PC-3 (cell line): ENCODE results near the gene OR4Q2. TPM values are rescaled to one million over a fixed set of nuclear protein-coding genes. Genes with fewer than 3 reads are reported as not detected.
"Not testable (repeated sequence)": the region's sequence is repeated elsewhere in the genome, so short reads cannot be mapped to it uniquely, and the experiment has no call there.

Experiments used
- ATAC-seq: fragments of 200-7000 bp; cut with Tn5 transposase; 2 replicates; pipeline ENCODE4 v1.9.1; 2020; ENCODE audit warnings: mild to moderate bottlenecking, moderate library complexity
- Bru-seq: library from RNA; stranded (reverse); fragments of 400-500 nt; gene quantifications from one replicate; lab custom pipeline; 2021; lab: Mats Ljungman, UMichigan
- BruChase-seq, 2 experiments: library from RNA; stranded (reverse); fragments of 400-500 nt; gene quantifications; one replicate each; lab custom pipeline; 2021; lab: Mats Ljungman, UMichigan
- BruUV-seq: library from RNA; stranded (reverse); fragments of 400-500 nt; replicated peaks from 2 replicates; lab custom pipeline; 2021; lab: Mats Ljungman, UMichigan
- CTCF ChIA-PET: fragments of 300-600 bp; sonication (Branson Sonifier 250); formaldehyde crosslinking; loops from one replicate; lab custom pipeline; 2022; ENCODE audit warnings: antibody characterized with exemption; lab: Charles Lee
- POLR2A ChIA-PET: fragments of 300-600 bp; sonication (Branson Sonifier 250); formaldehyde crosslinking; loops from one replicate; lab custom pipeline; 2022; ENCODE audit warnings: antibody characterized with exemption; ENCODE audit not compliant: unreplicated experiment; lab: Charles Lee
- DNase-seq: peaks from one replicate; pipeline ENCODE4 v3.0.0-alpha.2; 2015
- H2AFZ ChIP-seq: fragments of 300-600 bp; sonication (generic); 2 replicates; pipeline ENCODE4 v1.6.0; 2016; ENCODE audit warnings: antibody characterized with exemption, low read length
- H3F3A ChIP-seq: fragments of 300-600 bp; sonication (generic); one replicate; pipeline ENCODE4 v1.6.0; 2017; ENCODE audit warnings: antibody characterized with exemption, low read length, control low read depth, mild to moderate bottlenecking; ENCODE audit not compliant: unreplicated experiment
- H3K27ac ChIP-seq: fragments of 300-600 bp; sonication (generic); 2 replicates; pipeline ENCODE4 v1.5.1; 2016; ENCODE audit warnings: mild to moderate bottlenecking, low read length
- H3K27me3 ChIP-seq: fragments of 300-600 bp; sonication (generic); 2 replicates; pipeline ENCODE4 v1.6.1; 2016; ENCODE audit warnings: low read length, mixed read lengths
- H3K36me3 ChIP-seq: fragments of 300-600 bp; sonication (generic); 2 replicates; pipeline ENCODE4 v1.6.1; 2016; ENCODE audit warnings: low read depth, mixed run types, low read length, mixed read lengths
- H3K4me1 ChIP-seq: fragments of 300-600 bp; sonication (generic); 2 replicates; pipeline ENCODE4 v1.5.1; 2016; ENCODE audit warnings: low read length; ENCODE audit not compliant: insufficient read depth
- H3K4me2 ChIP-seq: fragments of 300-600 bp; sonication (generic); 2 replicates; pipeline ENCODE4 v1.6.0; 2016; ENCODE audit warnings: low read length
- H3K4me3 ChIP-seq: fragments of 300-600 bp; sonication (generic); 2 replicates; pipeline ENCODE4 v1.5.1; 2016; ENCODE audit warnings: mild to moderate bottlenecking, low read length, mixed read lengths
- H3K79me2 ChIP-seq: fragments of 300-600 bp; sonication (generic); 2 replicates; pipeline ENCODE4 v1.6.1; 2017; ENCODE audit warnings: low read length, mixed read lengths
- H3K9ac ChIP-seq: fragments of 300-600 bp; sonication (generic); 2 replicates; pipeline ENCODE4 v1.6.0; 2016; ENCODE audit warnings: mild to moderate bottlenecking, low read length
- H3K9me2 ChIP-seq: fragments of 300-600 bp; sonication (generic); replicated peaks from 2 replicates; pipeline ENCODE4 v1.6.1; 2016; ENCODE audit warnings: mixed run types, low read length, mixed read lengths
- H3K9me3 ChIP-seq: fragments of 300-600 bp; sonication (generic); 2 replicates; pipeline ENCODE4 v1.6.1; 2016; ENCODE audit warnings: low read length, mixed read lengths
- H4K20me1 ChIP-seq: fragments of 300-600 bp; sonication (generic); 2 replicates; pipeline ENCODE4 v1.6.1; 2016; ENCODE audit warnings: low read length, mixed read lengths
- EZH2 ChIP-seq: fragments of 300-600 bp; sonication (generic); IDR thresholded peaks from one replicate; pipeline ENCODE4 v1.6.1; 2017; ENCODE audit warnings: antibody characterized with exemption, mild to moderate bottlenecking, low read length; ENCODE audit not compliant: unreplicated experiment
- EZH2phosphoT487 ChIP-seq: fragments of 300-600 bp; sonication (generic); IDR thresholded peaks from 2 replicates; pipeline ENCODE4 v1.6.1; 2018; ENCODE audit warnings: mild to moderate bottlenecking, antibody characterized with exemption, low read length, borderline replicate concordance
- intact Hi-C: fragments of 100-400 bp; cut with micrococcal nuclease; formaldehyde crosslinking; loops from 2 replicates; pipeline ENCODE4 v1.9.0; 2023
- long read RNA-seq: library from polyadenylated mRNA; unstranded; transcript quantifications from one replicate; pipeline ENCODE4 v2.0.0, GENCODE V29; 2021; ENCODE audit not compliant: unreplicated experiment
- total RNA-seq: library from RNA; depleted of rRNA; stranded (reverse); fragments of >200 nt; gene quantifications from 2 replicates; pipeline ENCODE4 v1.2.3, GENCODE V29; 2014; rRNA removed
- TF ChIP-seq, protein P1 (sequence below): fragments of 300-600 bp; sonication (generic); conservative IDR thresholded peaks from 2 replicates; pipeline ENCODE4 v1.5.1; 2017; ENCODE audit warnings: antibody characterized with exemption, low read depth, mild to moderate bottlenecking, low read length

Gene OR4Q2
- not detected in 2 replicates for total RNA-seq
- Bru-seq, nascent RNA: not detected
- not detected for BruChase-seq, experiment 1, labeled RNA remaining after a 6-hour chase
- BruChase-seq, experiment 2, labeled RNA remaining after a 2-hour chase: not detected
- long read RNA-seq: 0 reads

- no peak for ATAC-seq
- Histone ChIP-seq H3K36me3 (no peaks in the 10 kb centered on the region), H3K4me1 (no peaks in the 10 kb centered on the region), H3K4me2 (no peak within 1 kb of the TSS), H2AFZ (no peak within 1 kb of the TSS), H3K4me3 (no peak within 1 kb of the TSS), H3K9me2 (no peaks in the 10 kb centered on the region), H3F3A (no peaks in the 10 kb centered on the region), H4K20me1 (no peaks in the 10 kb centered on the region), H3K79me2 (no peaks in the 10 kb centered on the region), H3K27me3 (no peaks in the 10 kb centered on the region), H3K9ac (no peak within 1 kb of the TSS), H3K9me3 (no peaks in the 10 kb centered on the region), H3K27ac (no peak within 1 kb of the TSS)
- intact Hi-C loops: no loop called here
- TF ChIP-seq, protein P1, sequence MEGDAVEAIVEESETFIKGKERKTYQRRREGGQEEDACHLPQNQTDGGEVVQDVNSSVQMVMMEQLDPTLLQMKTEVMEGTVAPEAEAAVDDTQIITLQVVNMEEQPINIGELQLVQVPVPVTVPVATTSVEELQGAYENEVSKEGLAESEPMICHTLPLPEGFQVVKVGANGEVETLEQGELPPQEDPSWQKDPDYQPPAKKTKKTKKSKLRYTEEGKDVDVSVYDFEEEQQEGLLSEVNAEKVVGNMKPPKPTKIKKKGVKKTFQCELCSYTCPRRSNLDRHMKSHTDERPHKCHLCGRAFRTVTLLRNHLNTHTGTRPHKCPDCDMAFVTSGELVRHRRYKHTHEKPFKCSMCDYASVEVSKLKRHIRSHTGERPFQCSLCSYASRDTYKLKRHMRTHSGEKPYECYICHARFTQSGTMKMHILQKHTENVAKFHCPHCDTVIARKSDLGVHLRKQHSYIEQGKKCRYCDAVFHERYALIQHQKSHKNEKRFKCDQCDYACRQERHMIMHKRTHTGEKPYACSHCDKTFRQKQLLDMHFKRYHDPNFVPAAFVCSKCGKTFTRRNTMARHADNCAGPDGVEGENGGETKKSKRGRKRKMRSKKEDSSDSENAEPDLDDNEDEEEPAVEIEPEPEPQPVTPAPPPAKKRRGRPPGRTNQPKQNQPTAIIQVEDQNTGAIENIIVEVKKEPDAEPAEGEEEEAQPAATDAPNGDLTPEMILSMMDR: no peak
- TF ChIP-seq EZH2phosphoT487: no peak
- TF ChIP-seq EZH2: no peak
- no peak for DNase-seq
- POLR2A ChIA-PET: no interaction called here
- BruUV-seq: no TSS peak
- CTCF ChIA-PET: no interaction called here
Observed at GRCh38 chr14:20001863-20002262, at the start of gene OR4Q2. TSS of gene OR4Q2 (plus strand) at chr14:20002163.

- BruUV-seq, H3F3A ChIP-seq, POLR2A ChIA-PET, H3K36me3 ChIP-seq, H3K9ac ChIP-seq, H3K27me3 ChIP-seq, H2AFZ ChIP-seq, H3K4me1 ChIP-seq, H3K9me3 ChIP-seq, intact Hi-C loops, DNase-seq, CTCF ChIA-PET, H3K27ac ChIP-seq, H3K9me2 ChIP-seq, H3K4me2 ChIP-seq, H4K20me1 ChIP-seq, H3K79me2 ChIP-seq, ATAC-seq, H3K4me3 ChIP-seq: not testable (repeated sequence)
Observed at GRCh38 chr14:19969735-19970134, 32.2 kb upstream of the OR4Q2 start.

GRCh38 chr14:19974844-19975243 lies 27.1 kb upstream of the OR4Q2 start:
- H3K9me2 ChIP-seq: no peaks in the 10 kb centered on the region
- no TSS peak for BruUV-seq
- H2AFZ ChIP-seq: no peak overlapping the region

More at GRCh38 chr14:19974844-19975243, 27.1 kb upstream of the OR4Q2 start:
- Histone ChIP-seq H3F3A (no peaks in the 10 kb centered on the region), H3K79me2 (no peaks in the 10 kb centered on the region), H3K36me3 (no peaks in the 10 kb centered on the region), H3K27ac (no peak overlapping the region), H3K4me2 (no peak overlapping the region), H3K9me3 (no peaks in the 10 kb centered on the region), H3K9ac (no peak overlapping the region), H3K4me3 (no peak overlapping the region), H4K20me1 (no peaks in the 10 kb centered on the region), H3K4me1 (no peaks in the 10 kb centered on the region), H3K27me3 (no peaks in the 10 kb centered on the region)
- DNase-seq: no peak
- TF ChIP-seq, protein P1: no peak
- no peak for TF ChIP-seq EZH2phosphoT487
- TF ChIP-seq EZH2: no peak
- intact Hi-C loops: no loop called here
- ChIA-PET CTCF (no interaction called here), POLR2A (no interaction called here)
- ATAC-seq: no peak
